Mucosa of rectum (tissue), 2 donors: ENCODE results near the gene RBBP6.
"Not testable (repeated sequence)": the region's sequence is repeated elsewhere in the genome, so short reads cannot be mapped to it uniquely, and the experiment has no call there.

ENCODE experiments used
- H3K27ac ChIP-seq, 2 donors: one replicate each; pipeline ENCODE4 v1.7.0; 2013; ENCODE audit warnings: inconsistent platforms in 2 of 2, low read depth in 2 of 2, low read length in 2 of 2
- H3K27me3 ChIP-seq, 2 donors: one replicate each; pipeline ENCODE4 v1.7.0; 2013; ENCODE audit warnings: low read length in 2 of 2; ENCODE audit not compliant: control insufficient read depth in 2 of 2, insufficient read depth in 2 of 2
- H3K36me3 ChIP-seq, 2 donors: one replicate each; pipeline ENCODE4 v1.7.0; 2013; ENCODE audit warnings: low read length in 2 of 2; ENCODE audit not compliant: control insufficient read depth in 2 of 2, insufficient read depth in 2 of 2
- H3K4me1 ChIP-seq, 2 donors: one replicate each; pipeline ENCODE4 v1.7.0; 2013; ENCODE audit warnings: low read length in 2 of 2, mild to moderate bottlenecking in 1 of 2; ENCODE audit not compliant: control insufficient read depth in 2 of 2, insufficient read depth in 2 of 2
- H3K4me3 ChIP-seq, 2 donors: one replicate each; pipeline ENCODE4 v1.7.0; 2013; ENCODE audit warnings: low read length in 2 of 2
- H3K9ac ChIP-seq, 2 donors: one replicate each; pipeline ENCODE4 v1.7.0; 2013; ENCODE audit warnings: low read length in 2 of 2, low read depth in 1 of 2, mild to moderate bottlenecking in 1 of 2
- H3K9me3 ChIP-seq, 2 donors: one replicate each; pipeline ENCODE4 v1.7.0; 2013; ENCODE audit warnings: low read length in 2 of 2; ENCODE audit not compliant: control insufficient read depth in 2 of 2
- donor health status: healthy.
- donor health status: Normal muscosa, but diverticular disease.

The RBBP6 gene

GRCh38 chr16:24580665-24581064, 41.3 kb downstream of the RBBP6 start:
- no peaks in the 10 kb centered on the region for H3K36me3 ChIP-seq
- H3K27me3 ChIP-seq: no peaks in the 10 kb centered on the region
- no peak overlapping the region for H3K9ac ChIP-seq
- no peak overlapping the region for H3K4me3 ChIP-seq
- no peak overlapping the region for H3K27ac ChIP-seq
- H3K4me1 ChIP-seq: no peaks in the 10 kb centered on the region
- no peaks in the 10 kb centered on the region for H3K9me3 ChIP-seq

DNA sequence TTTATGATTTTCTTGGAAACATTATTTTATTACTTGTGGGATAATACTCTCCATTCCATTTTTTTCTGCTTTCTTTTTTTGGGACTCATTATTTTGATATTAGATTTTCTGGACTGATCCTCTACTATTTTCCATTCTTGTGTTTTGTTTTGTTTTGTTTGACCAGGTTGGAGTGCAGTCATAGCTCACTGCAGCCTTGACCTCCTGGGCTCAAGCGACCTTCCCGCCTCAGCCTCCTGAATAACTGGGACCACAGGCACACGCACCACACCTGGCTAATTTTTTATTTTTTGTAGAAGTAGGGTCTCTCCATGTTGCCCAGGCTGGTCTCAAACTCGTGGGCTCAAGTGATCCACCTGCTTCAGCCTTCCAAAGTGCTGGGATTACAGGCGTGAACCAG, 44.1 kb downstream of the RBBP6 start:
- no peak overlapping the region for H3K9ac ChIP-seq
- H3K36me3 ChIP-seq: no peaks in the 10 kb centered on the region
- no peaks in the 10 kb centered on the region for H3K9me3 ChIP-seq
- no peaks in the 10 kb centered on the region for H3K27me3 ChIP-seq
- H3K4me1 ChIP-seq: no peaks in the 10 kb centered on the region
- no peak overlapping the region for H3K27ac ChIP-seq
- H3K4me3 ChIP-seq: no peak overlapping the region

GRCh38 chr16:24589997-24590396, 50.6 kb downstream of the RBBP6 start:
- H3K9ac ChIP-seq: no peak overlapping the region
- H3K27me3 ChIP-seq: no peaks in the 10 kb centered on the region
- H3K36me3 ChIP-seq: no peaks in the 10 kb centered on the region
- H3K4me3 ChIP-seq: no peak overlapping the region
- H3K4me1 ChIP-seq: no peaks in the 10 kb centered on the region
- H3K27ac ChIP-seq: no peak overlapping the region
- H3K9me3 ChIP-seq: no peaks in the 10 kb centered on the region

DNA sequence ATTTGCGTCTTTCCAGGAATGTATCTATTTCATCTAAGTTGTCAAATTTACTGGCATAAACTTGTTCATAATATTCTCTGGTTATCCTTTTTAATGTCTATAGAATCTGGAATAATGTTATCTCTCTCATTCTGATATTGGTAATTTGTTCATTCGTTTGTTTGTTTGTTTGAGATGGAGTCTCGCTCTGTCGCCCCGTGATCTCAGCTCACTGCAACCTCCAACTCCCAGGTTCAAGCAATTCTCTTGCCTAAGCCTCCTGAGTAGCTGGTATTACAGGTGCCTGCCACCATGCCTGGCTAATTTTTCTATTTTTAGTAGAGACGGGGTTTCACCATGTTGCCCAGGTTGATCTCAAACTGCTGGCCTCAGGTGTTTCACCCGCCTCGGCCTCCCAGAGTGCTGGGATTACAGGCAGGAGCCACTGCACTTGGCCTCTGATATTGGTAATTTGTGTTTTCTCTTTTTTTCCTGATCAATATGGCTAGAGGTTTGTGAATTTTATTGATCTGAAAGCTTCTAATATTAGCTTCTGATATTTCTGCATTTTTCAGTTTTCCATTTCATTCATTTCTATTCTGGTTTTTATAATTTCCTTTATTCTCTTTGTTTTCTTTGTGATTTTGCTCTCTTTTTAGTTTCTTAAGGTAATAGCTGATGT, 59.5 kb downstream of the RBBP6 start:
- Histone ChIP-seq H3K27ac (no peak overlapping the region), H3K36me3 (no peaks in the 10 kb centered on the region), H3K9ac (no peak overlapping the region), H3K9me3 (no peaks in the 10 kb centered on the region), H3K4me1 (no peaks in the 10 kb centered on the region), H3K4me3 (no peak overlapping the region), H3K27me3 (no peaks in the 10 kb centered on the region)

GRCh38 chr16:24609417-24609739, 70.0 kb downstream of the RBBP6 start:
- H3K4me1 ChIP-seq: peaks cover 0 to 2% of the 10 kb centered on the region in 2 donors
- H3K9ac ChIP-seq: no peak overlapping the region
- H3K9me3 ChIP-seq: no peaks in the 10 kb centered on the region
- H3K4me3 ChIP-seq: no peak overlapping the region
- H3K27me3 ChIP-seq: peaks cover 5 to 10% of the 10 kb centered on the region in 2 donors
- H3K36me3 ChIP-seq: no peaks in the 10 kb centered on the region
- no peak overlapping the region for H3K27ac ChIP-seq

DNA sequence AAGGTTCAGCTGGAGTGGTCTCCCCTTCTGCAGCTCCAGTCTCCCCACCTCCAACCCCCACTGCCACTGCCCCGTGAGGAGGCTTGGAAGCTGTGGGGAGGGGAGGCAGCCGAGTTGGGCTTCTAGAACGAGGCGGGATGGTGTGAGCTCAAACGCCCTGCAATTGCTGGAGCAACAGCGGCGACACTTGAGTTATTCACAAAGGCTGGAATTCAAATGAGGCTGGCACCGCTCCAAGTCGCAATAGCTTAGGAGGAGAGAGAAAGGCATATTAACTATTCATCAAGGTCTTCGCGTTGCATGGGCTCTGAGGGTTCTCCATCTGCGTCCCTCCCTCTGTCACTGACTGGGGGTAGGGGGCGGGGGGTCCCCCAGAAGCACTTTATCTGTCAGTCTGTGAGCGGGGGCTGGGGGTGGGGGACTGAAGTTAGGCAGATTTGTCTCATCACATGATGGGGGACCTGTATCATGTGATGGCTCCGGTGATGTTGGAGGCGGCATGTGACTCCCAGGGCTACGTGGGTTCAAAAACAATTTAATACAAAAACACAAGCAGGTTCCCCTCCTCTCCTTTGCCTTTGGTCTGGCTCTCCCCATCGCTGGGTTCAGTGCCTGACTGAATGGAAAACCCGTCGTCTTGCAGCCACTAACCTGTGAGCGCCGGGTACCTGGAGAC, 70.5 kb downstream of the RBBP6 start:
- H3K36me3 ChIP-seq: no peaks in the 10 kb centered on the region
- H3K27me3 ChIP-seq: peaks cover 5 to 10% of the 10 kb centered on the region in 2 donors
- H3K4me3 ChIP-seq: no peak overlapping the region
- no peak overlapping the region for H3K27ac ChIP-seq
- H3K9ac ChIP-seq: no peak overlapping the region
- no peaks in the 10 kb centered on the region for H3K9me3 ChIP-seq
- peaks cover 0 to 2% of the 10 kb centered on the region in 2 donors for H3K4me1 ChIP-seq

DNA sequence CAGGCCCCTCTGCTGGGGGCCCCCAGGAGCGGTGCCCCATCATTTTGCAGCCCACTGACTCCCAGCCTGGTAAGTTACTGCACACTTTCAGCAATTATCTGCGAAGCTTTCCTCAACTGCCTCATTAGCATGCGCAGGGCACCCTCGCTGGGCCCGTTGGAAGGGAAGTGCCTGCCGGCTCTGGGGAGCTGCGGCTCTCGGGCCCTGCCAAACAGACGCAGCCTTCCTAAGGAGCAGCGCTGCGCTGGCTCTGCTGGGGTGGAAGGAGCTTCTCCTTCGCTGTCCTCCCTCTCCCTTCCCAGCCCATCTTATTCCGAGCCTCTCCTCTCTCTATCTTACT, 71.0 kb downstream of the RBBP6 start:
- no peaks in the 10 kb centered on the region for H3K36me3 ChIP-seq
- no peak overlapping the region for H3K4me3 ChIP-seq
- peaks cover 5 to 10% of the 10 kb centered on the region in 2 donors for H3K27me3 ChIP-seq
- no peak overlapping the region for H3K9ac ChIP-seq
- no peak overlapping the region for H3K27ac ChIP-seq
- no peaks in the 10 kb centered on the region for H3K9me3 ChIP-seq
- peaks cover 0 to 2% of the 10 kb centered on the region in 2 donors for H3K4me1 ChIP-seq

DNA sequence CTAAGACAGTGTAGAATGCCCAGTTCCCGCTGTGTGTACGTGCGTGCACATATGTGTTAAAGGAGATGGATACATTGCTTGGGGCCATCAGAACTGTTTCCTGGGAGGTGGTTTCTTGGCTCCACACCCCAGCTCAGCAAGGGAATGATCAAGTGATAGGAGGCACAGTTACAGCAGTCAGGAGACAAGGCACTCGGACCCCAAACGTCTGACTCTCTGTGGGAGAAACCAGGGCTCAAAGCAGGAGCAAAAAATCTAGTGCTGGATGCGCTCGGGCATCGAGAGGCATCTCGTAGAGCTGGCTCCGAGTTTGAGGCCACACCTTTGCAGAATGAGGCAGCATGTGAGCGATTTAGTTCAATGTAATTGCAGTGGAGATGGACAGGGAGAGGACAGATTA, 71.9 kb downstream of the RBBP6 start:
- no peak overlapping the region for H3K4me3 ChIP-seq
- no peak overlapping the region for H3K27ac ChIP-seq
- no peaks in the 10 kb centered on the region for H3K9me3 ChIP-seq
- H3K27me3 ChIP-seq: peaks cover 5 to 10% of the 10 kb centered on the region in 2 donors
- H3K36me3 ChIP-seq: no peaks in the 10 kb centered on the region
- no peak overlapping the region for H3K9ac ChIP-seq
- peaks cover 0 to 2% of the 10 kb centered on the region in 2 donors for H3K4me1 ChIP-seq

DNA sequence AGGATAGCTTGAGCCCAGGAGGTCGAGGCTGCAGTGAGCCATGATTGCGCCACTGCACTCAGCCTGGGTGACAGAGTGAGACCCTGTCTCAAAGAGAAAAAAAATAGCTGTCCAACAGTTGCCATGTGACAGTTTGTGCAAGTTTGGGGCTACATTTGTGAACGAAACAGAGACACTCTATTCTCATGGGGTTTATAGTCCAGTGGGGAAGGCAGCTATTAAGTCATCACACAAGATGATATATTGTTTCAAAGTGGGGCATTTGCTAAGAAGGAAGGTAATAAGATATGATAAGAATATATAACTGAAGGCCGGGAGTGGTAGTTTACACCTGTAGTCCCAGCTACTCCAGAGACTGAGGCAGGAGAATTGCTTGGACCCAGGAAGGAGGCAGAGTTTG, 73.3 kb downstream of the RBBP6 start:
- H3K4me3 ChIP-seq: no peak overlapping the region
- peaks cover 0 to 2% of the 10 kb centered on the region in 2 donors for H3K4me1 ChIP-seq
- H3K9me3 ChIP-seq: no peaks in the 10 kb centered on the region
- no peak overlapping the region for H3K27ac ChIP-seq
- peaks cover 5 to 10% of the 10 kb centered on the region in 2 donors for H3K27me3 ChIP-seq
- H3K9ac ChIP-seq: no peak overlapping the region
- H3K36me3 ChIP-seq: no peaks in the 10 kb centered on the region

DNA sequence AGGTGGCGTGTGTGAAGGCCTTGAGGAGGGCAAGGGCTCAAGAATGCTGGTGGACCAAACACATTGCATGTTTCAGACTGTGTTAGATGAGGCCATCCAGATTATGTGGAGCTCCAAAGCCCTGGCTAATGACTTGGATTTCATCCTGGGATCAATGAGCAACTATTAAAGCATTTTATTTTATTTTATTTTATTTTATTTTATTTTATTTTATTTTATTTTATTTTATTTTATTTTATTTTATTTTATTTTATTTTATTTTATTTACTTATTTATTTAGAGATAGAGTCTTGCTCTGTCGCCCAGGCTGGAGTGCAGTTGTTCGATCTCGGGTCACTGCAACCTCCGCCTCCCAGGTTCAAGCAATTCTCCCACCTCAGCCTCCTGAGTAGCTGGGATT, 73.9 kb downstream of the RBBP6 start:
- not testable (repeated sequence) for H3K4me1 ChIP-seq, H3K27me3 ChIP-seq, H3K27ac ChIP-seq, H3K36me3 ChIP-seq, H3K4me3 ChIP-seq, H3K9ac ChIP-seq, H3K9me3 ChIP-seq
